Uterus (tissue), 4 donors: Measurements from ENCODE around the gene KRT4. TPM values are rescaled to one million over a fixed set of nuclear protein-coding genes. Genes with fewer than 3 reads are reported as not detected.

ENCODE experiments used
- DNase-seq, 2 donors: peaks; one replicate each; pipeline ENCODE4 v3.0.0-alpha.2; 2019 to 2020
- H3K27ac ChIP-seq, 2 donors: fragments of 200-600 bp; sonication (generic); 1 replicate in 1 of 2; 2 replicates in 1 of 2; pipeline ENCODE4 v1.5.1; 2016 to 2018
- H3K27me3 ChIP-seq, 2 donors: fragments of 200-600 bp; sonication (generic); one replicate each; pipeline ENCODE4 v1.5.1; 2018 to 2019; ENCODE audit warnings: control low read depth in 1 of 2
- H3K36me3 ChIP-seq, 2 donors: fragments of 200-600 bp; sonication (generic); one replicate each; pipeline ENCODE4 v1.5.1; 2019; ENCODE audit warnings: control low read depth in 1 of 2
- H3K4me1 ChIP-seq, 2 donors: fragments of 200-600 bp; sonication (generic); one replicate each; pipeline ENCODE4 v1.5.1; 2018 to 2019; ENCODE audit warnings: control low read depth in 1 of 2
- H3K4me3 ChIP-seq, 2 donors: fragments of 200-600 bp; sonication (generic); 1 replicate in 1 of 2; 2 replicates in 1 of 2; pipeline ENCODE4 v1.5.1; 2018 to 2019; ENCODE audit warnings: mild to moderate bottlenecking in 1 of 2
- H3K9me3 ChIP-seq, 2 donors: fragments of 200-600 bp; sonication (generic); one replicate each; pipeline ENCODE4 v1.5.1; 2019; ENCODE audit warnings: control low read depth in 1 of 2
- CTCF ChIP-seq, 4 experiments: fragments of 200-600 bp in 2 of 4; fragments of 450-650 bp in 2 of 4; sonication (generic) in 2 of 4; IDR thresholded peaks; one replicate each; pipeline ENCODE4 v1.5.1; 2016 to 2019; ENCODE audit warnings: antibody characterized with exemption in 4 of 4, mild to moderate bottlenecking in 2 of 4, moderate library complexity in 1 of 4
- POLR2A ChIP-seq, 2 donors: fragments of 450-650 bp; IDR thresholded peaks; one replicate each; pipeline ENCODE4 v1.6.1; 2016; ENCODE audit warnings: antibody characterized with exemption in 2 of 2, mild to moderate bottlenecking in 1 of 2, moderate library complexity in 1 of 2
- intact Hi-C: fragments of 100-400 bp; cut with DNase I; formaldehyde crosslinking; loops from one replicate; pipeline ENCODE4 v1.15.1; 2023; ENCODE audit warnings: low total_unique reads
- total RNA-seq, 4 donors: library from RNA; depleted of rRNA in 3 of 4; stranded (reverse); fragments of >200 nt in 3 of 4; gene quantifications; one replicate each; pipeline versions ENCODE4 v1.1.0 to v1.2.4, GENCODE V29; 2014 to 2023
- donor health status: DM: yes; HTN: yes; CAD: no.

KRT4 gene
- total RNA-seq, 4 donors from 2014 or later: not detected

GRCh38 chr12:52823761-52824450, 10.0 kb upstream of the KRT4 start:
- DNase-seq: no peak
- intact Hi-C loops: no loop called here
- H3K4me3 ChIP-seq: no peak overlapping the region
- no peak for TF ChIP-seq CTCF (IDR thresholded peaks at IDR 0.05)
- TF ChIP-seq POLR2A (IDR thresholded peaks at IDR 0.05): no peak
- no peaks in the 10 kb centered on the region for H3K9me3 ChIP-seq
- H3K36me3 ChIP-seq: no peaks in the 10 kb centered on the region
- H3K4me1 ChIP-seq: no peaks in the 10 kb centered on the region
- no peaks in the 10 kb centered on the region for H3K27me3 ChIP-seq
- no peak overlapping the region for H3K27ac ChIP-seq

- Histone ChIP-seq H3K4me1 (no peaks in the 10 kb centered on the region), H3K36me3 (no peaks in the 10 kb centered on the region), H3K9me3 (no peaks in the 10 kb centered on the region), H3K4me3 (no peak overlapping the region), H3K27ac (no peak overlapping the region), H3K27me3 (no peaks in the 10 kb centered on the region)
- no peak for TF ChIP-seq POLR2A (IDR thresholded peaks at IDR 0.05)
- no peak for TF ChIP-seq CTCF (IDR thresholded peaks at IDR 0.05)
- intact Hi-C loops: no loop called here
- DNase-seq: no peak
Measured at GRCh38 chr12:52822771-52823510, 9.0 kb upstream of the KRT4 start.

- no peaks in the 10 kb centered on the region for H3K27me3 ChIP-seq
- TF ChIP-seq CTCF (IDR thresholded peaks at IDR 0.05) (no peak), POLR2A (IDR thresholded peaks at IDR 0.05) (no peak)
- DNase-seq: no peak
- no peaks in the 10 kb centered on the region for H3K9me3 ChIP-seq
- no peak overlapping the region for H3K4me3 ChIP-seq
- H3K27ac ChIP-seq: no peak overlapping the region
- H3K36me3 ChIP-seq: no peaks in the 10 kb centered on the region
- intact Hi-C loops: no loop called here
- no peaks in the 10 kb centered on the region for H3K4me1 ChIP-seq
Measured at GRCh38 chr12:52821826-52822660, 8.1 kb upstream of the KRT4 start.

GRCh38 chr12:52821071-52821730, 7.3 kb upstream of the KRT4 start:
- TF ChIP-seq CTCF (IDR thresholded peaks at IDR 0.05) (no peak), POLR2A (IDR thresholded peaks at IDR 0.05) (no peak)
- no peak overlapping the region for H3K4me3 ChIP-seq
- H3K27me3 ChIP-seq: no peaks in the 10 kb centered on the region
- H3K9me3 ChIP-seq: no peaks in the 10 kb centered on the region
- H3K4me1 ChIP-seq: no peaks in the 10 kb centered on the region
- no peak for DNase-seq
- no peaks in the 10 kb centered on the region for H3K36me3 ChIP-seq
- no peak overlapping the region for H3K27ac ChIP-seq
- intact Hi-C loops: no loop called here
